ENCODE measurements around the gene RAB15. TPM values are rescaled to one million over a fixed set of nuclear protein-coding genes. Genes with fewer than 3 reads are reported as not detected.

The RAB15 gene
- total and polyA plus RNA-seq, 2 donors (not counting 3 experiments of a cell fraction or from before 2014, with no cell fraction given): 24.9 to 33.3 TPM

- Histone ChIP-seq H3K9me1 (replicated peaks; ENCODE audit: control insufficient read depth, extremely low read depth, insufficient read depth, low read length) (no peaks in the 10 kb centered on the region), H2AFZ (ENCODE audit: low read depth, low read length) (no peak overlapping the region), H3K4me2 (ENCODE audit: insufficient read depth, low read length) (no peak overlapping the region), H3K9me3 (replicated peaks; ENCODE audit: control insufficient read depth, insufficient read depth, low read length) (no peaks in the 10 kb centered on the region), H3K9ac (replicated peaks; ENCODE audit: extremely low read depth, insufficient read depth, low read length) (no peak overlapping the region), H3K4me3 (replicated peaks in 1 of 3; ENCODE audit: insufficient read depth in 1 of 3, low read depth in 1 of 3, low read length in 3 of 3) (no peak overlapping the region), H3K4me1 (ENCODE audit: control insufficient read depth, extremely low read depth, insufficient read depth, low read length) (peaks cover 16% of the 10 kb centered on the region), H4K20me1 (replicated peaks; ENCODE audit: control insufficient read depth, extremely low read depth, insufficient read depth, low read length) (peaks cover 3% of the 10 kb centered on the region), H3K36me3 (ENCODE audit: control insufficient read depth in 2 of 2, extremely low read depth in 1 of 2, insufficient read depth in 2 of 2, low read length in 2 of 2) (no peaks in the 10 kb centered on the region), H3K27me3 (ENCODE audit: control insufficient read depth in 2 of 2, insufficient read depth in 2 of 2, low read length in 2 of 2) (no peaks in the 10 kb centered on the region), H3K79me2 (ENCODE audit: control insufficient read depth, insufficient read depth, low read length) (peaks cover 35% of the 10 kb centered on the region), H3K27ac (ENCODE audit: insufficient read depth, low read depth, low read length) (no peak overlapping the region)
- POLR2A ChIA-PET: no interaction called here
- intact Hi-C loops (cut with micrococcal nuclease) (no loop called here), dilution Hi-C loops (cut with MboI; ENCODE audit: extremely low pct_ligation_motif_present, low sequenced_read_pairs) (no loop called here)
- BruUV-seq (replicated peaks): no TSS peak
- CTCF ChIA-PET: no interaction called here
- DNase-seq (ENCODE audit: low read depth, low spot score) (no peak), FAIRE-seq (no peak)
- no peak for TF ChIP-seq FOS (IDR thresholded peaks at IDR 0.05; ENCODE audit: borderline replicate concordance, insufficient read depth, low read length)
- TF ChIP-seq GATA2 (IDR thresholded peaks at IDR 0.05; ENCODE audit: insufficient read depth, insufficient read length, low read depth, low read length): no peak
- no peak for TF ChIP-seq JUN (IDR thresholded peaks at IDR 0.05; ENCODE audit: borderline replicate concordance, insufficient read depth, insufficient read length, low read depth)
- TF ChIP-seq EZH2 (IDR thresholded peaks at IDR 0.05; ENCODE audit: borderline replicate concordance, low read depth, low read length, severe bottlenecking): no peak
- no peak for TF ChIP-seq POLR2AphosphoS5 (IDR thresholded peaks at IDR 0.05; ENCODE audit: insufficient read depth, low read depth, low read length)
- TF ChIP-seq POLR2A (IDR thresholded peaks at IDR 0.05; ENCODE audit: low read depth, low read length): no peak
- no peak for TF ChIP-seq MAX (IDR thresholded peaks at IDR 0.05; ENCODE audit: insufficient read depth, insufficient read length)
- no peak for TF ChIP-seq MYC (IDR thresholded peaks at IDR 0.05; ENCODE audit: low read depth, low read length)
- no peak for TF ChIP-seq CTCF (IDR thresholded peaks at IDR 0.05; ENCODE audit: extremely low read depth in 1 of 2, insufficient read depth in 1 of 2, low read depth in 1 of 2, low read length in 2 of 2)
Observed at GRCh38 chr14:64918216-64918615, 53.9 kb downstream of the RAB15 start.

All from endothelial cell of umbilical vein (primary cell).